HG03354 (cell line): ENCODE results near the gene GRM5.
"Not testable (repeated sequence)": the region's sequence is repeated elsewhere in the genome, so short reads cannot be mapped to it uniquely, and the experiment has no call there.

ENCODE experiments used
- ATAC-seq: cut with Tn5 transposase; IDR thresholded peaks from one replicate; pipeline ENCODE4 v1.9.1; 2021; ENCODE audit warnings: mild to moderate bottlenecking; ENCODE audit not compliant: unreplicated experiment, poor library complexity, severe bottlenecking

The GRM5 gene

DNA sequence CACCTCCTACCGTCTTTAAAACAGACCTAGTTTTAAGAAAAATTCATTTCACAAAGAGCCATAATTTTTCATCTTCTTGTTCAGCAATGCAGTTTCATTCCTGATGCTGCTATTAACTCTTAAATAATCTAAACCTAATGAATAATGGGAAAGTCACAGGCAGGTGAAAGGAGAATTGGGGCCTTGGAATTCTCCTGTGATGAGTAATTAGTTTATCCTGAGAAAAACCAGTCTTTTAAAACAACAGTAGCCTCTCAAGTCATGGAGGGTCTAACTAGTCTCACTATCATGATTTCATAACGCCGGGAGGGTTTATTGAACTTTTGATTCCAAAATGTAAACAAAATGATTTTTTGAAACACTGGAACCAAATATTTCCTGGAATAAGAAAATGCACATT, 86.8 kb downstream of the GRM5 start:
- not testable (repeated sequence) for ATAC-seq

DNA sequence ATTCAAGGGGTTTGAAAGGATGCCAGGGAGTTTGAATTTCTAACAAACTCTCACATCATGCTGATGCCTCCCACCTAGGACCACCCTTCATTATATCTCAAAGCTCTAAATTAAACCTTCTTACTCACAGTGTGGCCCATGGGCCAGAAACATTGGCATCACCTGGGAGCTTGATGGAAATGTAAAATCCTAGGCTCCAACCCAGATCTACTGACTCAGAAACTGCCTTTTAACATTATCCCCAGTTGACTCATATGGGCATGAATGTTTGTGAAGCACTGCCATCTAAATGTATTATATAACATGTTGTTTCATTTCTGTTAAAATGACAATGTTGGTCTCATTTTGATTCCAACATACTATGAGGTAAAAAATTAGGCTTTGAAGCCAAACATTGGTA, 90.3 kb downstream of the GRM5 start:
- not testable (repeated sequence) for ATAC-seq

DNA sequence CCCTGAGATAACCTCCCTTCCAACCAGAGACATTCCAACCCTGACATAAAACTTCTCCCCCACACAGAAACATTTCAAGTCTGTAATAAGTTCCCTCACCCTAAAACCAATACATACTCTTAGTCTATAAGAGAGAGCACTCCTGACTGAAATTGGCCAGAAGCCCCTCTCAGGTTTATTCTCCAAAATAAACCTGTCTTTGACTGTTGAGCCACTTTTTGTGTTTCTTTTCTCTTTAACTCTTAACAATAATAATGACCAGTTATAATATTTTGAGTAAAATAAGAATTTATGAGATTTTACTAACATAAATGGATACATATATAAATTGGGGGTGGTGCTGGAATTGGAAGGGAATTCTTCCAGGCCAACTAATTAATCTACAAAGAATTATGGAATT, 93.6 kb downstream of the GRM5 start:
- ATAC-seq: no peak

DNA sequence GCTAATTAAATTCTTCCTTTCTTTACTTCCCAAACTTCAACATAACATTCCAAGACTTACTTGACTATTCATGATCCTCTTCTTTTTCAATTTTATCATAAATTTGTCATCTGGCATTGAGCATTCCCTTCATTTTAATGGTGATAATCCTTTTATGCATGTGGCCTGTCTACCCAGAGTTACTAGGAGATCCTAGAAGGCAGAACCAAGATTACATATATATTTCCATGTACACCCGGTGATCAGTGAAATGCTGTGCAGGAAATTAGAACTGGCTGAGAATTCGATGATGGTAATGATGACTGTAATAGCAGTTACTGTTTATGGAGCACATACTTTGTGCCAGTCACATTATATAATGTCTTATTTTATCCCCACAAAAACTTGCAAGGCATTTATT, 104.2 kb downstream of the GRM5 start:
- not testable (repeated sequence) for ATAC-seq

DNA sequence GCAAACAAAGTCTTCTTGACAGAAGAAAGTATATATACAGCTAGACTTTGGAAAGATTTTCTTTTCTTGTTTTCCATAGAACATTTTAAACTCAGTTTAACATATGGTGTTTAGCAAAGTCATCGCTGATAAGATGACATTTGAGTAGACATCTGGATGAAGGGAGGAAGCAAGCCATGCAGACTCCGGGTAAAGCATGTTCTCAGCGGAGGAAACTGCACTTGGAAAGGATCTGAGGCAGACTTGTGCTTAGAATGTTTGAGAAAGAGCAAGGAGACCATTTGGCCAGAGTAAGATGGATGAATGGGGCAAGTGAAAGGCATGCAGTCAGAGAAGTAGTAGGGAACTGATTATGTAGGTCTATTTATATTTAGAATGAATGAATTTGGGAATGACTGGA, 105.9 kb downstream of the GRM5 start:
- not testable (repeated sequence) for ATAC-seq

DNA sequence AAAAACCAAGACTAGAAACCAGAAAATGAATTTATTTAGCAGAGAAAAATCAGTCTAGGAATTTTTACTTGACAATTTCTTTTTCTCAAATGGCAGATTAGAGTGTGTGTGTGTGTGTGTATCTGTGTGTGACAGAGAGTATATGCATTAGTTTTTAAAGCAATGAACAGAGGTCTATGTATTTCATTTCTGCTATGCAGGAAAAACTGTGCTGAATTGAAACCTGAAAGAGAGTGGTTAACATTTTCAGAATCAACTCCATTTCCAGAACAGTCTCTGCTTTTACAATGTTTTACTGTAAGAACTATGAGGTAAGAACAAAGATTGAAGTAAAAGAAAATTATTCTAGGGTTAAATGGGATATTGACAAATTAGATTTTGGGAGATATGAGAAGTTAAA, 114.8 kb downstream of the GRM5 start:
- peak; percentile 39 for ATAC-seq

DNA sequence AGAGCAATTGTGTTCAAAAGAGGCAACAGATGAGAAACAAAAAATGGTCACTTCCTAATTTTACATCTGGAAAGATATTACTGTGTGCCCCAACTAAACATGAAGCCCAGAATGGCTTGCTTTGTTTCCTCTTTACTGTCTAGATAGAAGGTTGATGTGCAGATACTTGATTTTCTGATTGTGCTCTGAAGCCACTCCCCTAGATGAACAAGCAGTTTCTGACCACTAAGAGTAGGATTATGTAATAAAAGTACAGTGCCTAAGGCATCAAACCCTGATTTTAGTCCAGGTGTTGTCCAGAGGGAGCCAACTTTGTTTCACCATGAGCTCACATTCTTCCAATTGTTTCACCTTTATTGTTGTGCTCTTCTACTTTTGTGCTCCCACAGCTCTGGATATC, 116.9 kb downstream of the GRM5 start:
- ATAC-seq: not testable (repeated sequence)

DNA sequence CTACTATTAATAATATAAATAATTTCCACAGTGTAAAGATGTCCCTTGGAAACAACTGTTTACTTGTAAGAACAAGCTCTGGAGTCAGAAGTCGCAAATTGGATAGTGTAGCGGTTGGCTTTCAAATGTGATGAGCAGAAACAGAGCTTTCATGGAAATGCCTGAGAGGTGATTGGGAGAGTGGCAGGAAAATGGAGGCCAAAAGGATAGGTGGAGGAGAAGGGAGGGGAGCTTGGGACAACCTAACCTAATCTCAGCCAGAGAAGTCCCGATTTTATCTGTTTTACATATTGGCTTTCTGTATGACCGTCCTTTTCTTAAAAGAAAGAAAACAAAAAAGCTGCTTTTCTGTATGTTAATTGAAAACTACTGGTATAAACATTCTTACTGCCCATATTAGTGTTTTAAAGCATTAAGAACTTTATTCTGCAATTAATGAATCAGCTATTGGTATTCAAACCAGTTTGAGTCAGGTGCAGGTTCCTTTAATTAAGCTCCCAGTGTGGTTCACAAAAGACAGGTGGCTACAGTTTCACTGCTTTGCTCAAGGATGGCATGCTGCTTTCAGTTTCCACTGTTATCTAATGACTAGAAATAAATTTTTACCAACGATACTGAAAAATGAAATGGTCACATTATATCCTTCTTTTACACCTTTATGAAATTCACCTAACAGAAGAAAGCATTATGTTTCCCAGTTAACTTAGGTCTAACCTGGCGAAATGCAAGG, 117.8 kb downstream of the GRM5 start:
- ATAC-seq: peak; percentile 86

DNA sequence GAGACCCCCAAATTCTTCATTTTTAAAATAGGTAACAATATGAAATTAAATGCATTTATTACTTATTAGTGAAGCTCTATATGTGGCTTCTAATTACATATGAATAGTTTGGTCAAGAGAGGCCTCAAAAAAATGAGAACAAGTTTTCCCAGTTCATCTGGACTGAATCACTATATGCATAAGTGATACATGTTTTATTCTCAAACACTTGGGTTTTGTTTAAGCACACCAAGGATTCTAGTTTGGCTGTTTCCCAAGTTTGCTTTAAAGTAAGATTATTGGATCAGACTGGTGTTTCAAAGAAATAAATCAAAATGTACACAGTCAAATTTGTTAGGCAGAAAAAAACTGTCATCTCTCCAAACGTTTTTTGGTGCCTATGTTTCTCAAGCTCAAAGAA, 136.1 kb downstream of the GRM5 start:
- not testable (repeated sequence) for ATAC-seq

DNA sequence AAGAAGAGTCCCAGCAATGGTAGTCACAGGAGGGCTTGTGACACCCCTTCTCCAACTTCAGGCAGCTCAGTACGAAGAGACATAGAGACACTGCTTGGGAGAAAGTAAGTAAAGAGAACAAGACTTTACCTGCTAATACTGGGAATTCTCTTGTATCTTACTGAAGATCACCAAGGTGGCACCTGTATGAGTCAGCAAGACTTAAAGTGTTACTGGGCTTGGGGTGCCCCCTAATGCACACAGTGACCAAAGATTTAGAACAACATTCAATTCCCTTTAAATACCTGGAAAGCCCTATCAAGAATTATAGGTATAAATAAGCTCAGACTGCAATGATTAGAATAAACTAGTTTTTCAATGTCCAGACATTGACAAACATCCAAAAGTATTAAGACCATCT, 148.7 kb downstream of the GRM5 start:
- not testable (repeated sequence) for ATAC-seq

DNA sequence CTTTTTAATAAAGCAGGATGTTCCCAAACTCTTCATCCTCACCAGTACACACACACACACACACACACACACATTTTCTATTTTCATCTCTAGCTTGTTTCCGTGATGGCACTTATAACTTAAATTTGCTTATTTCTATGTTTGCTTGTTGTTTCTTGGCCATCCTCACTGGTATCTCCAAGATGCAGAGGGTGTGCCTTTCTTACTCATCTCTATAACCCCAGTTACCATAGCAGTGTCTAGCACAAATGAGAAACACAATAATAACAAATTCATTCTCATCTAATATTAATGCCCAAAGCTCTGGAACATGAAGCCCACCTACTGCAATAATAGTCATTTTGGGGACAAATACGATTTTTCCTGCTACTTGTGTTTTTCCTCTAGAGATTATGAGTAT, 156.3 kb downstream of the GRM5 start:
- ATAC-seq: no peak

DNA sequence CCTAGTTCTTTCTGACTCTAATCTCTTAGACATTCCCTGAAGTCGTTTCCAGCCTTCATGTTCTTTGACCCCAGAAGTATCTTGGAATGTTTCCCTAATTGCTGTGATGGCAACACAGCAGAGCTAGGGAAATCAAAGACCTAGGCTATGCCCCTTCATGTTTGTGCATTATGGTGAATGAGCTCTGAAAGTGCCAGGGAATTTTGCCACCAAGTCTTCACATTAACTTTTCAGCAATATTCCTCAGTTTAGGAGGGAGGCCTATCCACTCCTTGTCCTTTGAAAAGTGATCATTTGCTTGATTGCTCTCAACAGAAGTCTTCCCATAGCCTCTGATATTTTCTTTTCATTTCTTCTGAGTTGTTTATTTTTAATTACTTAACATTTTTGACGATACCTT, 164.3 kb downstream of the GRM5 start:
- not testable (repeated sequence) for ATAC-seq

DNA sequence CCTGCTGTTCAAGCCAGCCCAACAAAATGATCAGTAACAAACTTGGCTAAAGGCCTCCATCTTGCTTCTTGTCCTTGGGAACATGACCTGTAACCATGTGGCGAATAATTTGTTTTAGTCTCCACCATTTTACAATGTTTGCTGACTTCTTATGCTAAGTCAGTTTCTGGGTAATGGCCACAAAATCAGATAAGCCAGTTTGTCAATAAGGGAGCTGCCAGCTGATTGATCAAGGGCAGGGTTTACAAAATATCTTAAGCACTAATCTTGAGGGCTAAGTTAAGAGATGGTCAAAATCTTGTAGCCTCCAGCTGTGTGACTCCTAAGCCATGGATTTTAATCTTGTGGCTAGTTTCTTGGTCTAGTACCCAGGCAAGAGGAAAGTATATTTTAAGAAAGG, 176.9 kb downstream of the GRM5 start:
- not testable (repeated sequence) for ATAC-seq

DNA sequence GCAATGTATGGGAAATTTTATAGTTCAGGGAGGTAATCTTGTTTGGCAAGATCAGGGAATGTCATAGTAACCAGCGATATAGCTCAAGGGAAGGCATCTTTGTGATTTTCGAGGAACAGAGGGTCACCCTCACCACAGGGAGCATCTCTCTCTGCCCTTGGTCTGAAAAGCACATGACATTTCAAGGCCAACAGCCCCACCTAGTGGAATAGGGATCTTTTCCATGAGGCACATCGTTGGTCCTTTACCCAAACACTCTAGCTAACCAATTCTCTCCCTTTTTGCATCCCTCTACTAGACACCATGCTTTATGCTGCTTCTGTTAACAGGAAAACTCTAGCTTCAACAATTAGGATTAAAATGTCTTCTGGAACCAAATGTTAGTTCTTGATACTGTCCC, 179.0 kb downstream of the GRM5 start:
- peak; percentile 73 for ATAC-seq

DNA sequence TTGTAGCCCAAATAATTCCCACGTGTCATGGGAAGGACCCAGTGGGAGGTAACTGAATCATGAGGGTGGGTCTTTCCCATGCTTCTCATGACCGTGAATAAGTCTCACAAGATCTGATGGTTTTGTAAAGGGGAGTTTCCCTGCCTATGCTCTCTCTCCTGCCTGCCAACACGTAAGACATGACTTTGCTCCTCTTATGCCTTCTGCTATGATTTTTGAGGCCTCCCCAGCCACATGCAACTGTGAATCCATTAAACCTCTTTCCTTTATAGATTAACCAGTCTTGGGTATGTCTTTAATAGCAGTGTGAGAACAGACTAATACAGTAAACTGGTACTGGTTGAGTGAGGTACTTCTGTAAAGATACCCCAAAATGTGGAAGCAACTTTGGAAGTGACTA, 183.0 kb downstream of the GRM5 start:
- not testable (repeated sequence) for ATAC-seq

DNA sequence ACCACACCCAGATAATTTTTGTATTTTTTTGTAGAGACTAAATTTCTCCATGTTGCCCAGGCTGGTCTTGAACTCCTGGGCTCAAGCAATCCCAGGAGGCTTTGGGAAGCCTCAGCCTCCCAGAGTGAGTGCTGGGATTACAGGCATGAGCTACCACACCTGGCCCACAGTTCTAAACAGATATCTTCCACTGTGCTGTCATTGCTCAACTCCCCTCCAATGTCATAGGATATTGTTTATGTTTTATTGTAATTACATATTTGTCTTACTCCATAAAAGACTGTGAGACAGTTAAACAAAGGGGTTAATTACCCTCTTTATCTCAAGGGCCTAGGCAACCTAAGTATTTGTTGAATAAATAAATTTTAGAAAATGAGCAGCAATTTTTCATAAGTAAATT, 204.2 kb downstream of the GRM5 start:
- no peak for ATAC-seq

DNA sequence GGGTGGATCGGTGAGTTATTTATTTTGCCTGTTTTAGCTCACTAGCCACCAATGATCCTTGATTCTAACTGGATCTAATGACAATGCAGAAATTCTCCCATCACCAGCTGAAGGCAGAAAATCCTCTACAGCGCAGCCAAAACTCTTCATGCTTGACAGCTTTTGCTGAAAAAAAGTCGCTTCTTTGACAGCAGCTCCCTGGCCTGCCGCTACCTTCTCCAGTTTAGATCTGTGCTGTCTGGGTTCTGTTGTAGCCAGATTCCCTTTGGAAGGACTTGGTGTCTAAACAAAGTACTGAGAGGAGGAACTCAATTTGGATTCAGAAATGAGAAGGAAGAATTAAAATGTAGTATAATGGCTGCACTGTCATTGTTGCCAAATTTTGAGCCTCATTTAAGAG, 205.4 kb downstream of the GRM5 start:
- not testable (repeated sequence) for ATAC-seq

DNA sequence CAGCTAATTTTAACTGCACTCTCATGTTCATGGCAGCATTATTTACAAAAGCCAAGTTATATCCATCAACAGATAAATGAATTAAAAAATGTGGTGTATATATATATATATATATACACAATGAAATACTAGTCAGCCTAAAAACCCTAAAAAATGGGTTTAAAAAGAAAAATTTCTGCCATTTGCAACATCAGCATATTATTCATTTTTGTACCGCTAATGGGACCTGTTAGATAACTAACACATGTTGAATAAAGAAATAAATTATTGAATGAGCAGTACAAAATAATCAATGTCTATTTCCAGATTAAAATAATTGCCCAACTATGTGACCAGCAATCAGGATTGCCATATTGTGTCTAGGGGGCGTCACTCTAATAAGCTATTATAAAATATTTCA, 211.8 kb downstream of the GRM5 start:
- ATAC-seq: not testable (repeated sequence)

DNA sequence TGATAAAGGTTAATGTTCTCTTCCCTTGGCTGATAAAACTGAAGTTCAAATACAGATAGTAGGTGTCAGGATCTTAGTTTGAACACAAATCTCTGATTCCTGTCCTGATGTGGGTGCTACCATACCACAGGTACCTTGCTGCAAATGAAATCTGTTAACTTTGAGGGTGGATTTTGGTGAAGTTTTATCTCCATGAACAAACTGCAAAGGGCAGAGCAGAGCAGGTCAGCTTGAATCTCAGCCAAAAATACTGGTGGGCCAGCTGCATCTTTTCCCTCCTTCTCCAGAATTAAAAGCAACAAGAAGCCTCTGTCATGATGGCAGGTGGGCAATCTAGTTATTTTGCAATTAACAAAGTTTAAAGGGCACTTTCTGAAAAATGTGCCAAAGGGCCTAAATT, 214.2 kb downstream of the GRM5 start:
- ATAC-seq: not testable (repeated sequence)

DNA sequence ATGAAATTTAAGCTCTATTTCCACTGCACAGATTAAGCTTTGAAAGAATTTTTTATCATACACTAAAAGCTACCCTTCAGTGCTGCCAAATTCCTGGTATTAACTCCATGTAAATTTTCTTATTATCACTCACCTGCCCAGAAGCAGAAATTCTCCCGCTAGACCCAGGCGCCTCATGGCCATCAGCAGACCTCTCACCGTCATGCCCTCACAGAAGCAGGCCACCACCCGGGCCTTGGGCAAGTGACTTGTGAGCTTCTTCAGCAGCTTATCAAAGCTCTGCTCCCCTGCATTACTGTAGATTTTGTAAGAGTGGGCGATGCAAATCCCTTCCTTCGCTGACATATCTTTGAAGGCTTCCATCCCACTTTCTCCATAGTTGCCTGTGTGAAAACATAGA, 216.0 kb downstream of the GRM5 start:
- ATAC-seq: not testable (repeated sequence)

DNA sequence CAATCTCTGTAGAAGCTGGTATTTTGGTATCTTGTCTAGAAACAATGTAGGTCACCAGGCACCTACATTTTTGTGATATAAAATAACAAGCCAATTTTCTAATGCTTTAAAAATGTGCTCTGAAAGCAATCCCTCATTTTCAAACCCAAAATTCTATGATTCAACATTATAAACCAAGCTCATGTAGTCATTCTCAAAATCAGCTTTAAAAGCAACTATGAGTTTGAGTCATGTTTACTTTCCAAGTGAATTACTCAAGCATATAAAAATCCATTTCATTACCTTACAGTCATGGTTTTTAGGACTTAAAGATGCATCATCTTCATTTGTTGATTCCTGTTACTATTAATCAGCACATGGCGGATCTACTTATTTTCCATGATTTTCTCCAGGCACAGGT, 216.4 kb downstream of the GRM5 start:
- ATAC-seq: no peak

DNA sequence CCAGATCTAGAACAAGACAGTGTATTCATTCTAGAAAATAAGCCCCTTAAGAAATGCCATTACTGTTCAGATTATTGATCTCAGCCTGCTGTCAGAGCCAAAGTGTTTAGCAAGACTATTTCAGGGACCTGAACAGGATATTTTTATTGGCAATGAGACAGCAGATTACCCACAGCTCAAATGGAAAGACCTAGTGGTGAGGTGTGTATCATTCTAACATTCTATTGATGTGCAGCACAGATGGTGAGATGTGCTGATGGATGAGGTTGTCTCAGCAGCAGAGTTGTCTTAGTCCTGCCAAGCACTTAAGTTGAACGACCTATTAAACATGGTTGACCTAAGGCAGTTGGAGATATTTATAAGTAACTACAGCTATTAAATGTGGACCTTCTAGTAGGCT, 219.5 kb downstream of the GRM5 start:
- ATAC-seq: not testable (repeated sequence)
